Neural progenitor cell (in vitro differentiated cells): ENCODE results near the gene CACNB1.

ENCODE experiments used
- CTCF ChIP-seq: fragments of 200-600 bp; sonication (generic); IDR thresholded peaks from 2 replicates; pipeline ENCODE4 v1.5.1; 2017; ENCODE audit warnings: antibody characterized with exemption, mild to moderate bottlenecking
- EZH2 ChIP-seq: fragments of 200-600 bp; sonication (generic); IDR thresholded peaks from 2 replicates; pipeline ENCODE4 v1.6.1; 2017; ENCODE audit warnings: antibody characterized with exemption, mild to moderate bottlenecking, moderate library complexity

- TF ChIP-seq EZH2 (no peak), CTCF (no peak)
Measured at GRCh38 chr17:39238311-39238972, 41.0 kb upstream of the CACNB1 start.
